Lower lobe of right lung (tissue), 2 donors: ENCODE results near the gene OR4F6. TPM values are rescaled to one million over a fixed set of nuclear protein-coding genes. Genes with fewer than 3 reads are reported as not detected.
"Not testable (repeated sequence)": the region's sequence is repeated elsewhere in the genome, so short reads cannot be mapped to it uniquely, and the experiment has no call there.

ENCODE experiments used
- ATAC-seq, 2 donors: fragments of 200-7000 bp; cut with Tn5 transposase; one replicate each; pipeline ENCODE4 v1.9.1; 2020 to 2022; ENCODE audit warnings: mild to moderate bottlenecking in 2 of 2, moderate library complexity in 2 of 2
- DNase-seq: peaks from one replicate; pipeline ENCODE4 v3.0.0-alpha.2; 2020
- H3K27ac ChIP-seq: fragments of 200-600 bp; one replicate; pipeline ENCODE4 v1.8.0; 2022
- H3K27me3 ChIP-seq: fragments of 200-600 bp; one replicate; pipeline ENCODE4 v1.8.0; 2022; ENCODE audit warnings: low read depth
- H3K36me3 ChIP-seq: fragments of 200-600 bp; one replicate; pipeline ENCODE4 v1.8.0; 2022; ENCODE audit warnings: mild to moderate bottlenecking
- H3K4me1 ChIP-seq: fragments of 200-600 bp; one replicate; pipeline ENCODE4 v1.8.0; 2022
- H3K4me3 ChIP-seq: fragments of 200-600 bp; one replicate; pipeline ENCODE4 v1.8.0; 2022; ENCODE audit warnings: mild to moderate bottlenecking
- H3K9me3 ChIP-seq: fragments of 200-600 bp; one replicate; pipeline ENCODE4 v1.8.0; 2022
- intact Hi-C: fragments of 100-400 bp; cut with DNase I; formaldehyde crosslinking; loops from one replicate; pipeline ENCODE4 v1.11.0; 2022
- total RNA-seq: library from RNA; stranded (reverse); fragmentation: NEBNext Ultra II Directional; extraction: Animal tissue kit (Norgen Biotek cat#: 25700); gene quantifications from one replicate; pipeline ENCODE4 v1.2.1, GENCODE V29; 2021
- TF ChIP-seq, protein P1 (sequence below): fragments of 200-600 bp; IDR thresholded peaks from one replicate; pipeline ENCODE4 v1.8.0; 2022; ENCODE audit warnings: antibody characterized with exemption, mild to moderate bottlenecking
- donor health status: DM: no; HTN: yes; CAD: no; lungs with severe emphysema.

The OR4F6 gene
- total RNA-seq, 1 donor from 2014 or later = not detected

DNA sequence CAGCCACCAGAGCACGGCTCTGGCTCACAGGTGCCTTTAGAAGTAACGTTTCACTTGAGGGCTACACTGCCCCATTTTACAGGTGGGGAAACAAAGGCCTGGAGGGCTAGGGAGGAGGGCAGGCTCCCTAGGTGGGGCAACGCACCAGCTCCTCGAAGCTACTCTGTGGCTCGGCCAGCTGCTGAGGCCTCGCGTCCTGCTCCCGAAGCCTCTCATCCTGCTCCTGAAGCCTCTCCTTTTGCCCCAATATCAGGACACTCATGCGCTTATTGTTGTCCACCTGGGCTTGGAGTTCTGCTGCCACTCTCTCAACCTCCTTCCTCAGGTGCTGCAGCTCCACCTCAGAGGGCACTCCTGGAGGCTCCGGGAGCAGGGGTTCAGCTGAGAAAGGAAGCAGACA lies 28.2 kb upstream of the OR4F6 start:
- DNase-seq = no peak
- Histone ChIP-seq H3K9me3 (no peaks in the 10 kb centered on the region), H3K27me3 (no peaks in the 10 kb centered on the region), H3K4me1 (no peaks in the 10 kb centered on the region), H3K27ac (no peak overlapping the region), H3K36me3 (no peaks in the 10 kb centered on the region), H3K4me3 (no peak overlapping the region)
- TF ChIP-seq, protein P1, sequence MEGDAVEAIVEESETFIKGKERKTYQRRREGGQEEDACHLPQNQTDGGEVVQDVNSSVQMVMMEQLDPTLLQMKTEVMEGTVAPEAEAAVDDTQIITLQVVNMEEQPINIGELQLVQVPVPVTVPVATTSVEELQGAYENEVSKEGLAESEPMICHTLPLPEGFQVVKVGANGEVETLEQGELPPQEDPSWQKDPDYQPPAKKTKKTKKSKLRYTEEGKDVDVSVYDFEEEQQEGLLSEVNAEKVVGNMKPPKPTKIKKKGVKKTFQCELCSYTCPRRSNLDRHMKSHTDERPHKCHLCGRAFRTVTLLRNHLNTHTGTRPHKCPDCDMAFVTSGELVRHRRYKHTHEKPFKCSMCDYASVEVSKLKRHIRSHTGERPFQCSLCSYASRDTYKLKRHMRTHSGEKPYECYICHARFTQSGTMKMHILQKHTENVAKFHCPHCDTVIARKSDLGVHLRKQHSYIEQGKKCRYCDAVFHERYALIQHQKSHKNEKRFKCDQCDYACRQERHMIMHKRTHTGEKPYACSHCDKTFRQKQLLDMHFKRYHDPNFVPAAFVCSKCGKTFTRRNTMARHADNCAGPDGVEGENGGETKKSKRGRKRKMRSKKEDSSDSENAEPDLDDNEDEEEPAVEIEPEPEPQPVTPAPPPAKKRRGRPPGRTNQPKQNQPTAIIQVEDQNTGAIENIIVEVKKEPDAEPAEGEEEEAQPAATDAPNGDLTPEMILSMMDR = no peak
- intact Hi-C loops = no loop called here
- ATAC-seq = no peak

- H3K4me1 ChIP-seq, H3K27ac ChIP-seq, H3K27me3 ChIP-seq, H3K4me3 ChIP-seq, DNase-seq, H3K36me3 ChIP-seq, ATAC-seq, intact Hi-C loops, H3K9me3 ChIP-seq: not testable (repeated sequence)
Observed at GRCh38 chr15:101778576-101778975, 24.7 kb upstream of the OR4F6 start.

DNA sequence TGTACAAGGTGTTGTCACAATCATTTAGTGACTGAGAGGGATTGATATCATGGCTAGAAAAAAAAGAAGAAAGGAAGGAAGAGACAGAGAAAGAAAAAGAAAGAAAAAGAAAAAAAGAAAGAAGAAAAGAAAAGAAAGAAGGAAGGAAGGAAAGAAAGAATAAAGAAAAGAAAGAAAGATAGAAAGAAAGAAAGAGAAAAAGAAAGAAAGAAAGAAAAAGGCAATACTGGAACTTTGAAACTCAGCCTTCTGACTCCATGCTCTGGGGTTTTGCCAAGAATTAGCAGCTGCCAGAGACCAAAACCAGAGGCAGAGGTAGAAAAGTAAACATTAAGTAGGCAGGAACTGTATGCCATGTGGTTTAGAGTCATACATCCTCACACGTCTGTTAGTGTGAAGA lies 23.1 kb upstream of the OR4F6 start:
- H3K27me3 ChIP-seq, H3K36me3 ChIP-seq, H3K9me3 ChIP-seq, H3K4me3 ChIP-seq, H3K27ac ChIP-seq, intact Hi-C loops, DNase-seq, H3K4me1 ChIP-seq, ATAC-seq: not testable (repeated sequence)

DNA sequence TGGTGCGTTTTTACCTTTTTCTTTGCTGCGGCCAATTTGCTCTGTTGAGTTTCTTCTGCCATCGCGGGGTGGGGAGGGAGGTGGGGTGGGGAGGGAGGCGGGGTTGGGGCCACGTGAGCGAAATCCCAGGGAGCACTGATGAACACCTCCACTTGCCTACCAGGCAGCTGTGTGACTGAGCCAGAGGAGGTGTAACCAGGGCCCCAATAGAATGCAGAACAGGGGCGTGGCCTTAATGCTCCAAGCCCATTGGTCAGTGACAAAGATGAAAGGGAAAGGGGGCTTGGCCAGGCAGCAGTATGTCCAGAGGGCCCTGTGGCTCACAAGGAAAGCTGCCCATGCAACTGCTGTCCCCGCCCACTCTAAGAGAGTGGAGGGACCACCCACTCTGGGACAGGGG lies 21.4 kb upstream of the OR4F6 start:
- H3K4me1 ChIP-seq = no peaks in the 10 kb centered on the region
- DNase-seq (no peak), ATAC-seq (no peak)
- no peaks in the 10 kb centered on the region for H3K9me3 ChIP-seq
- no peak overlapping the region for H3K4me3 ChIP-seq
- no peaks in the 10 kb centered on the region for H3K27me3 ChIP-seq
- intact Hi-C loops = no loop called here
- no peaks in the 10 kb centered on the region for H3K36me3 ChIP-seq
- TF ChIP-seq, protein P1 = no peak
- H3K27ac ChIP-seq = no peak overlapping the region

GRCh38 chr15:101784644-101785043 lies 18.7 kb upstream of the OR4F6 start:
- Histone ChIP-seq H3K27ac (no peak overlapping the region), H3K9me3 (no peaks in the 10 kb centered on the region), H3K4me1 (no peaks in the 10 kb centered on the region), H3K4me3 (no peak overlapping the region), H3K27me3 (peaks cover 4% of the 10 kb centered on the region), H3K36me3 (no peaks in the 10 kb centered on the region)
- TF ChIP-seq, protein P1 = no peak
- intact Hi-C loops = no loop called here
- no peak for ATAC-seq
- no peak for DNase-seq

GRCh38 chr15:101786422-101786821 lies 16.9 kb upstream of the OR4F6 start:
- intact Hi-C loops, H3K27me3 ChIP-seq, DNase-seq, ATAC-seq, H3K4me1 ChIP-seq, H3K4me3 ChIP-seq, H3K27ac ChIP-seq, H3K36me3 ChIP-seq, H3K9me3 ChIP-seq: not testable (repeated sequence)

DNA sequence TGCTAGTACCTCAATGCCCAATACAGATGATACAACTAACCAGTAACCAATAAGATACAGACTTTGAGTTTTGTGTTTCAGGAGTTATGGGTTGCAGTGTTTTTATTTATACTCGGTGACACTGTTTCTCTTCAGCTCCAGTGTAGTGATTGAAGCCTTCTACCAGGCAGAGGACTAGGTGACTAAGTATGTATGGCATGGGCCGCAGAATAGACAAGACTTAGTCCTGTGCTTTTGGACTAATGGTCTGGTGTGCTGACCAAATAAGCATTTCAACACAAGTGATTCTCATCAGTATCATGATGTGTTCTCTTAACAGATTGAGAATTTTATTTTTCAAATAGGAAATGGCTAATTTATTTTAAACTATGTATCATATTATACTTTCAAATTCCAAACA lies 15.3 kb upstream of the OR4F6 start:
- H3K9me3 ChIP-seq, H3K36me3 ChIP-seq, H3K4me3 ChIP-seq, intact Hi-C loops, H3K27me3 ChIP-seq, H3K4me1 ChIP-seq, DNase-seq, ATAC-seq, H3K27ac ChIP-seq: not testable (repeated sequence)

DNA sequence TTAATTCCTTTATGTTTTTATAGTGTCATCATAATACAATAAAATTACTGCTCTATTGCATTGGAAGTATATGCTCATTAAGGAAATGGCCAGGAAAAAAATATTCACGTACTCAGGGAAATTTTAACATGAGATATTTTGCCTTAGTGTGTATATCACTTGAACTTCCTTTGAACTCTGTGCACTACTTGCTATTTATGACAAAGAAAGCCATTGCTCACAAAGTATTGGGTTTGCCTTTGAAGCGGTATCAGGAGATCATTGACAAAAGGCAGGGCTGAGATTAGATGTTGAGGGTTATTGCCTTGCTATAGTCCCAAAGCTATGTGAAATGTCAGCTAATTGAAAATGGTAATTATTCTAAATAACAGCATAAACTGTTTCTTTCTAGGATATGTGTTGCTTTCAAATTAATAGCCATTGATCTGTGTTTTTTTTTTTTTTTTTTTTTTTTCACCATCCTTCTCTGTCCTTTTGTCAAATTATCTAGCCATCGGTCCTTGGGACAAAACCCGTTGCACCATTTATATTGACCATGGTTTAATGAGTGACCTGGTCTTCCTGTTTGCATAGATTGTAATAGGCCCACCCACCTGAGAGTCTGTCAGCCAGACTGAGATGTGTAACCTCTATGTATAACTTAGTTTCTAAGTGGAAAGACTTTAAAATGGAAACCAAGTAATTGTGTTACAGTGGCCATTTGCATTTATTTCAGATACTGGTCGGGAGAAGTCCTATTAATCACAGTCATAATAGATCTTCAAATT lies 14.6 kb upstream of the OR4F6 start:
- H3K27ac ChIP-seq, H3K36me3 ChIP-seq, H3K27me3 ChIP-seq, H3K9me3 ChIP-seq, ATAC-seq, H3K4me1 ChIP-seq, DNase-seq, intact Hi-C loops, H3K4me3 ChIP-seq: not testable (repeated sequence)

- H3K36me3 ChIP-seq, H3K4me3 ChIP-seq, H3K27me3 ChIP-seq, H3K27ac ChIP-seq, intact Hi-C loops, H3K4me1 ChIP-seq, ATAC-seq, H3K9me3 ChIP-seq, DNase-seq: not testable (repeated sequence)
Observed at GRCh38 chr15:101790748-101791147, 12.6 kb upstream of the OR4F6 start.

DNA sequence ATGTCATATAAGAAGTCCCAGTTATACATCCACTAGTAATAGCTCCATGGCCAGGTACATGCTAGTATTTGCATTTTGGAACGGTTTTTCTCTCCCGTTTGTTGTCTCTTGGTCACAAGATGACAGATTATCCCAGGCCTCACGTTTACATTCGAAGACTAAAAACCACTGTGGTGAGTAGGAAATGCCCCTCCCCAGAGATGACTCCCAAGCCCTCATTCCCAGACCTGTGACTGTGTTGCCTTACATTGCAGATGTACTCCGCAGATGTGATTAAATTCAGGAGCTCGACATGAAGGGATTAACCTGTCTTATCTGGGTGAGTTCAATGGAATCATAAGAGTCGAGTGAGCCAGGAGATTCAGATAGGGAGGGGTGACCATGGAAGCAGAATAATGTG lies 9.3 kb upstream of the OR4F6 start:
- H3K27ac ChIP-seq, ATAC-seq, H3K9me3 ChIP-seq, intact Hi-C loops, H3K27me3 ChIP-seq, H3K4me3 ChIP-seq, H3K4me1 ChIP-seq, DNase-seq, H3K36me3 ChIP-seq: not testable (repeated sequence)
